Type B pancreatic cell (in vitro differentiated cells): ENCODE results near the gene HBP1. TPM values are rescaled to one million over a fixed set of nuclear protein-coding genes. Genes with fewer than 3 reads are reported as not detected.

Source experiments
- DNase-seq: peaks from one replicate; pipeline ENCODE4 v3.0.0; 2021; ENCODE audit warnings: mixed read lengths; ENCODE audit not compliant: unreplicated experiment; ENCODE audit errors: extremely low spot score
- H3K27ac Mint-ChIP-seq: 2 replicates; pipeline ENCODE4 v1.8.0; 2021; ENCODE audit warnings: mild to moderate bottlenecking, mixed read lengths
- H3K27me3 Mint-ChIP-seq: 2 replicates; pipeline ENCODE4 v1.8.0; 2021; ENCODE audit warnings: mixed read lengths
- H3K36me3 Mint-ChIP-seq: 2 replicates; pipeline ENCODE4 v1.8.0; 2021; ENCODE audit warnings: mixed read lengths
- H3K4me1 Mint-ChIP-seq: one replicate; pipeline ENCODE4 v1.8.0; 2021; ENCODE audit warnings: mixed read lengths; ENCODE audit not compliant: unreplicated experiment
- H3K4me3 Mint-ChIP-seq: 2 replicates; pipeline ENCODE4 v1.8.0; 2021; ENCODE audit warnings: mild to moderate bottlenecking, mixed read lengths
- H3K9me3 Mint-ChIP-seq: 2 replicates; pipeline ENCODE4 v1.8.0; 2021; ENCODE audit warnings: mixed read lengths
- total RNA-seq: library from RNA; stranded (reverse); gene quantifications from 2 replicates; pipeline ENCODE4 v1.2.1, GENCODE V29; 2021; ENCODE audit warnings: low replicate concordance
- TF ChIP-seq, protein P1 (sequence below): fragments of 200-600 bp; sonication (generic); conservative IDR thresholded peaks from 2 replicates; pipeline ENCODE4 v1.5.0; 2021; ENCODE audit warnings: antibody characterized with exemption, mild to moderate bottlenecking

Gene HBP1
- total RNA-seq, 1 donor from 2014 or later: 56.9 TPM

DNA sequence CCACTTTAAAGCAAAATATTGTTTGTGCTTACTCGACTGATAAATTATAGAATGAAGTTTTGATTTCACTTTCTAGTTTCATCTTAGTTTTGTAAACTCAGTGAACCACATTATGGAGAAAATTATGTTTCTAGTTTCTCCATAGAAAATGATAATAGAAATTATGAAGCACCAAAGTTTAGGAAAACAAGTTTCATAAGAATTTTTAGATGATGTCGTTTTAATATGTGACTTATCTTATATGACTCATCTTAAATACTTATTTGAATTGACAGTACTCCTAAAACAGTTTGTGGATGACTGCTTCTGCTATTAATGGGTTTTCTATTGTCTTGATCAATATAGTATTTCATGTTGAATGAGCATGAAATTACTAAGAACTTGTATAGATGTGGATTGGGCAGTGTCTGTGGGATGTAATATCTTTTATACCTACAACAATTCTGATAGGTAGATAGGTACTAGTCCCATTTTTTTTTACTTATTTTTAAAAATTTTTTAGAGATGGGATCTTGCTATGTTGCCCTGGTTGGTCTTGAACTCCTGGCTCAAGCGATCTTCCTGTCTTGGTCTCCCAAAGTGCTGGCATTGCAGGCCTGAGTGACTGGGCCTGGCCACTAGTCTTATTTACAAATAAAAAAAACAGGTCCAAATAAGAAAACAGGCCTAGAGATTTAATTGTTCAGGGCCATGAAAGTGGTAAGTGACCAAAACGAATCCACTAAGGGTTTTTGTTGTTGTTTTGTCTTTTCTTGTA, 3.7 kb downstream of the HBP1 start:
- Mint-ChIP-seq H3K36me3 (peaks cover 4% of the 10 kb centered on the region), H3K27ac (peak overlapping the region; percentile 31), H3K4me1 (peaks cover 9% of the 10 kb centered on the region), H3K4me3 (no peak overlapping the region), H3K27me3 (peaks cover 5% of the 10 kb centered on the region), H3K9me3 (no peaks in the 10 kb centered on the region)
- TF ChIP-seq, protein P1, sequence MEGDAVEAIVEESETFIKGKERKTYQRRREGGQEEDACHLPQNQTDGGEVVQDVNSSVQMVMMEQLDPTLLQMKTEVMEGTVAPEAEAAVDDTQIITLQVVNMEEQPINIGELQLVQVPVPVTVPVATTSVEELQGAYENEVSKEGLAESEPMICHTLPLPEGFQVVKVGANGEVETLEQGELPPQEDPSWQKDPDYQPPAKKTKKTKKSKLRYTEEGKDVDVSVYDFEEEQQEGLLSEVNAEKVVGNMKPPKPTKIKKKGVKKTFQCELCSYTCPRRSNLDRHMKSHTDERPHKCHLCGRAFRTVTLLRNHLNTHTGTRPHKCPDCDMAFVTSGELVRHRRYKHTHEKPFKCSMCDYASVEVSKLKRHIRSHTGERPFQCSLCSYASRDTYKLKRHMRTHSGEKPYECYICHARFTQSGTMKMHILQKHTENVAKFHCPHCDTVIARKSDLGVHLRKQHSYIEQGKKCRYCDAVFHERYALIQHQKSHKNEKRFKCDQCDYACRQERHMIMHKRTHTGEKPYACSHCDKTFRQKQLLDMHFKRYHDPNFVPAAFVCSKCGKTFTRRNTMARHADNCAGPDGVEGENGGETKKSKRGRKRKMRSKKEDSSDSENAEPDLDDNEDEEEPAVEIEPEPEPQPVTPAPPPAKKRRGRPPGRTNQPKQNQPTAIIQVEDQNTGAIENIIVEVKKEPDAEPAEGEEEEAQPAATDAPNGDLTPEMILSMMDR: no peak
- no peak for DNase-seq

DNA sequence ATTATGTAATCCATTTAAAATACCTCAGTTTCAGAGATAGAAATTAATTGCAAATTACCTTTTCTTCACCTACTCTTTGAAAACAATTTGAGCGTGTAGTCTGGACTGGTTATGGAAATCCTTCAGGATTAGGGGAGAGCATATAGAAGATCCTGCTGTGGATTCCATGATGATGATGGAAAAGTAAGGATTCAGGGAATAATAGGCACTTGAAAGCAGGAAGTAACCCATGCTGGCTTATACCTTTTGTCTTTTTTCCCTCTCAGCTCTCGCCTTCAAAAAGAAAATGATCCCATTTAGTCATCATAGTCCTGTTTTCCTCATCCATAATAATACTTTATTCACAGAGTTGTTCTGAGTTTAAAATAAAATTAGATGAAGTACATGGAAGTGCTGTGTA, 4.4 kb downstream of the HBP1 start:
- Mint-ChIP-seq H3K27me3 (peaks cover 5% of the 10 kb centered on the region), H3K27ac (no peak overlapping the region), H3K4me3 (no peak overlapping the region), H3K36me3 (peaks cover 4% of the 10 kb centered on the region), H3K4me1 (peaks cover 9% of the 10 kb centered on the region), H3K9me3 (no peaks in the 10 kb centered on the region)
- DNase-seq: no peak
- TF ChIP-seq, protein P1: no peak

DNA sequence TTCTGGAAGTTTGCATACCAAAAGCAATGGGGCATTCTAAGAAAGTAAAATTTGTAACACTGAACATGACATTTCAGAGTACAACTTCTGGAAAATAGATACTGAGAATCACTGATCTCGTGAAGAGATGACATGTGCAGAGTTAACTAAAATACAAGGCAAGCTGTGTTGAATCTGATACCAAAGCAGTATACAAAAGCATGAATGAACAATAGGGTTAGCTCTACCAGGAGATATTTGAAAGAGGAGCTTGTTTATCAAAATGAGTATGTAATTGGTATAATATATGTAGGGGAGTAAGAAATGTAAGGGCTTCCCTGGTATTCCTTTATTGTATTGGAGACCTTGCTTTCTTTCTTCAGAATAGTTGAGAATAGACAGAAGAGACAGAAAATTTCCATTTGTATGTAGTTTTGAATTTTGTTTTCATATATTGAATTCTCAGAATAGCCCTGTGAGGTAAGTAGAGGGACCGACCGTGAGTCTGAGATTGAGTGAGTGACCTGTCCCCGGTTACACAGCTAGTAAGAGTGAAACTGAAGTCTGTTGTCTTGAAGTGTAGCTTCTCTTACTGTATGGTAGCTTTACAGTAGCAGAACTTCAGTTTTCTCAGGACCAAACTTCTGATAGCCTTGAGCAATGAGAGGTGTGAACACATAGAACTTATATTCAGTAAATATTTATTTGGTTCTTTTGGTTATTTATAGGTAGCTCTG, 5.0 kb downstream of the HBP1 start:
- Mint-ChIP-seq H3K4me3 (peak overlapping the region; percentile 49), H3K27ac (no peak overlapping the region), H3K36me3 (peaks cover 4% of the 10 kb centered on the region), H3K4me1 (peaks cover 9% of the 10 kb centered on the region), H3K9me3 (no peaks in the 10 kb centered on the region), H3K27me3 (peaks cover under 1% of the 10 kb centered on the region)
- DNase-seq: no peak
- TF ChIP-seq, protein P1: no peak

DNA sequence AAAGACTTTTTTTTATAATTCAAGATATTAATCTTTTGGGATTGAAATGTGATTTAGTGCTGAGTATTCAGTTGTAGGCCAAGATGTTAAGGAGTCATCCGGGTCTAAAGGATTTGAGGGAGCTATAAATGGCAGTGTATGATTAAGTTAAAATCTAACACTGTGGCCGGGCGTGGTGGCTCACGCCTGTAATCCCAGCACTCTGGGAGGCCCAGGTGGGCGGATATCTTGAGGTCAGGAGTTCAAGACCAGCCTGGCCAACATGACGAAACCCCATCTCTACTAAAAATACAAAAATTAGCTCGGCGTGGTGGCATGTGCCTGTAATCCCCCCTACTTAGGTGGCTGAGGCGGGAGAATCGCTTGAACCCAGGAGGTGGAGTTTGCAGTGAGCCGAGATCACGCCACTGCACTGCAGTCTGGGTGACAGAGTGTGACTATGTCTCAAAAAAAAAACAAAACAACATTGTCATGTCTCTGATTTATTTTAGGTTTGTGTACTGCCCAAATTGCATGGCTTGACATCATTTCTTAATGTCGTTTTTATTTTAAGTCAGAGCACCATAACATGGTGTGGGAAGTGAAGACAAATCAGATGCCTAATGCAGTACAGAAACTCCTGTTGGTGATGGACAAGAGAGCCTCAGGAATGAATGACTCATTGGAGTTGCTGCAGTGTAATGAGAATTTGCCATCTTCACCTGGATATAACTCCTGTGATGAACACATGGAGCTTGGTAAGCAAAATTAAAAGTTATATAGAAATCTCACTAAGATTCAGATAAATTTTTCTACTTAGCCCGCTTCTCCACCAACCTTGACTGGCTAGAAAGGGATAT, 10.7 kb downstream of the HBP1 start:
- Mint-ChIP-seq H3K27ac (no peak overlapping the region), H3K27me3 (no peaks in the 10 kb centered on the region), H3K36me3 (peaks cover 20% of the 10 kb centered on the region), H3K4me3 (no peak overlapping the region), H3K9me3 (no peaks in the 10 kb centered on the region), H3K4me1 (peaks cover 12% of the 10 kb centered on the region)
- DNase-seq: no peak
- TF ChIP-seq, protein P1: no peak

DNA sequence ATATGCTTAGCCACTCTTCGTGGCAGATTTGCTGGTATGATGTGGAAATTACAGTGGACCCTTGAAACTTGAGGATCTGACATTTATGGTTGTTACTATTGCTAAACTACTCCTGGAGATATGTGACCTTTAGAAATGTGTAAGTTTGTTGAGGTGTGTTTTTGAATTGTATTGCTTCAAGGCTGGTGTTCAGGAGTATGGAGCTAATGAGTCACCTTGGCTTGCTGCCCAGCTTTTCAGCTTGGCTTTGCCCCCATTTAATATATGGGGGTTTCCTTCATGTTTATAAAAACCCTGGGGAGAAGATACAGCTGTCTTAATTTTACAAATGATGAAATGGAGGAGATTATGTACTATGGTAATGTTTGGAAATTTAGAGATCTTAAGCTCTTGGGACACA, 11.6 kb downstream of the HBP1 start:
- Mint-ChIP-seq H3K9me3 (no peaks in the 10 kb centered on the region), H3K27ac (peak overlapping the region; percentile 49), H3K27me3 (no peaks in the 10 kb centered on the region), H3K4me3 (peak overlapping the region; percentile 12), H3K4me1 (peaks cover 12% of the 10 kb centered on the region), H3K36me3 (peaks cover 28% of the 10 kb centered on the region)
- no peak for DNase-seq
- TF ChIP-seq, protein P1: no peak
